HCT116 (cell line): ENCODE results near the gene B3GALT6. TPM values are rescaled to one million over a fixed set of nuclear protein-coding genes. Genes with fewer than 3 reads are reported as not detected.

ENCODE experiments used
- ATAC-seq: fragments of 200-7000 bp; cut with Tn5 transposase; 2 replicates; pipeline ENCODE4 v1.9.1; 2020; ENCODE audit warnings: mild to moderate bottlenecking, moderate library complexity
- BruUV-seq: library from RNA; stranded (reverse); fragments of 400-500 nt; replicated peaks from 2 replicates; lab custom pipeline; 2021; lab: Mats Ljungman, UMichigan
- CTCF ChIA-PET: fragments of 300-600 bp; sonication (Branson Sonifier 250); formaldehyde crosslinking; loops from one replicate; lab custom pipeline; 2021; ENCODE audit warnings: antibody characterized with exemption; lab: Charles Lee
- POLR2A ChIA-PET: fragments of 300-600, 350-600 bp; sonication (Branson Sonifier 250); formaldehyde crosslinking; loops from one replicate; lab custom pipeline; 2021; ENCODE audit warnings: antibody characterized with exemption; lab: Charles Lee
- RAD21 ChIA-PET, 2 experiments: fragments of 300-600 bp; sonication (Branson Sonifier 250); formaldehyde crosslinking; loops; one replicate each; lab custom pipeline; 2023; ENCODE audit warnings: low total read pairs in 2 of 2; ENCODE audit not compliant: uncharacterized antibody in 2 of 2, unreplicated experiment in 2 of 2, low non-redundant PET in 1 of 2; lab: Charles Lee
- DNase-seq: peaks from one replicate; pipeline ENCODE4 v3.0.0-alpha.2; 2010; ENCODE audit warnings: low read depth, low spot score
- H2AFZ ChIP-seq: fragments of 200-600 bp; shearing (Covaris generic), sonication (generic); 2 replicates; pipeline ENCODE4 v1.6.1; 2017; ENCODE audit warnings: low read depth, mixed run types, mixed read lengths, antibody characterized with exemption, low read length; ENCODE audit not compliant: poor library complexity, severe bottlenecking
- H3K27ac ChIP-seq: 2 replicates; pipeline ENCODE4 v1.5.1; 2012; ENCODE audit warnings: low read depth, low read length
- H3K27me3 ChIP-seq: fragments of 200-600 bp; sonication (generic); 2 replicates; pipeline ENCODE4 v1.6.1; 2016; ENCODE audit warnings: mixed run types, low read length, mixed read lengths; ENCODE audit not compliant: insufficient read depth
- H3K36me3 ChIP-seq, 2 experiments: fragments of 200-500 bp in 1 of 2; fragments of 200-600 bp in 1 of 2; sonication (Bioruptor generic) in 1 of 2; sonication (generic) in 1 of 2; 2 replicates each; pipeline versions ENCODE4 v1.5.1 to v1.6.1; 2014 to 2016; ENCODE audit warnings: low read length in 2 of 2, inconsistent platforms in 1 of 2, mixed read lengths in 1 of 2, mixed run types in 1 of 2; ENCODE audit not compliant: insufficient read depth in 2 of 2, control insufficient read depth in 1 of 2
- H3K4me1 ChIP-seq, 2 experiments: fragments of 200-600 bp in 1 of 2; sonication (generic) in 1 of 2; 2 replicates each; pipeline versions ENCODE4 v1.5.1 to v1.6.1; 2012 to 2017; ENCODE audit warnings: low read length in 2 of 2, inconsistent platforms in 1 of 2, mild to moderate bottlenecking in 1 of 2, mixed read lengths in 1 of 2, mixed run types in 1 of 2, moderate library complexity in 1 of 2; ENCODE audit not compliant: insufficient read depth in 2 of 2, control insufficient read depth in 1 of 2
- H3K4me2 ChIP-seq: fragments of 200-600 bp; sonication (generic); 2 replicates; pipeline ENCODE4 v1.6.1; 2017; ENCODE audit warnings: mixed run types, low read length, mixed read lengths
- H3K4me3 ChIP-seq, 2 experiments: fragments of 200-600 bp in 1 of 2; sonication (generic) in 1 of 2; replicated peaks in 1 of 2; 2 replicates each; pipeline ENCODE4 v1.5.1; 2011 to 2016; ENCODE audit warnings: low read length in 2 of 2, control low read depth in 1 of 2, low read depth in 1 of 2, mild to moderate bottlenecking in 1 of 2, mixed read lengths in 1 of 2, mixed run types in 1 of 2
- H3K79me2 ChIP-seq: fragments of 200-600 bp; sonication (generic); 2 replicates; pipeline ENCODE4 v1.6.1; 2017; ENCODE audit warnings: mild to moderate bottlenecking, mixed run types, low read length, moderate library complexity, mixed read lengths; ENCODE audit not compliant: insufficient read depth
- H3K9ac ChIP-seq: fragments of 200-600 bp; sonication (generic); 2 replicates; pipeline ENCODE4 v1.6.1; 2016; ENCODE audit warnings: low read length, mixed read lengths
- H3K9me2 ChIP-seq: fragments of 200-600 bp; sonication (generic), shearing (Covaris generic); 2 replicates; pipeline ENCODE4 v1.6.1; 2017; ENCODE audit warnings: mixed run types, mild to moderate bottlenecking, moderate library complexity; ENCODE audit not compliant: insufficient read depth
- H3K9me3 ChIP-seq, 2 experiments: fragments of 200-500 bp in 1 of 2; fragments of 200-600 bp in 1 of 2; sonication (Bioruptor generic) in 1 of 2; sonication (generic) in 1 of 2; 2 replicates each; pipeline ENCODE4 v1.6.1; 2014 to 2017; ENCODE audit warnings: low read length in 2 of 2, mixed read lengths in 2 of 2, inconsistent platforms in 1 of 2, low read depth in 1 of 2, mild to moderate bottlenecking in 1 of 2, mixed run types in 1 of 2, moderate library complexity in 1 of 2; ENCODE audit not compliant: control insufficient read depth in 1 of 2, insufficient read depth in 1 of 2
- H4K20me1 ChIP-seq: fragments of 200-600 bp; sonication (generic), shearing (Covaris generic); 2 replicates; pipeline ENCODE4 v1.6.1; 2017; ENCODE audit warnings: mixed run types, mild to moderate bottlenecking, moderate library complexity; ENCODE audit not compliant: insufficient read depth
- ATF3 ChIP-seq: IDR thresholded peaks from 2 replicates; pipeline ENCODE4 v1.6.1; 2012
- CBX3 ChIP-seq: IDR thresholded peaks from 2 replicates; pipeline ENCODE4 v1.6.1; 2012; ENCODE audit warnings: low read depth
- CTCF ChIP-seq, 3 experiments: fragments of 200-600 bp in 1 of 3; sonication (generic) in 1 of 3; IDR thresholded peaks in 2 of 3; conservative IDR thresholded peaks in 1 of 3; 2 replicates each; pipeline ENCODE4 v1.5.1; 2012 to 2017; ENCODE audit warnings: low read depth in 2 of 3, low read length in 2 of 3, antibody characterized with exemption in 1 of 3, borderline replicate concordance in 1 of 3, control low read depth in 1 of 3, mild to moderate bottlenecking in 1 of 3, mixed read lengths in 1 of 3, mixed run types in 1 of 3, moderate library complexity in 1 of 3; ENCODE audit not compliant: insufficient read depth in 1 of 3
- EGR1 ChIP-seq: IDR thresholded peaks from 2 replicates; pipeline ENCODE4 v1.6.1; 2012; ENCODE audit warnings: low read depth
- ELF1 ChIP-seq: IDR thresholded peaks from 2 replicates; pipeline ENCODE4 v1.6.1; 2012; ENCODE audit warnings: low read depth, borderline replicate concordance
- EZH2 ChIP-seq: fragments of 200-600 bp; sonication (generic); IDR thresholded peaks from 2 replicates; pipeline ENCODE4 v1.6.1; 2017; ENCODE audit warnings: antibody characterized with exemption, mixed run types
- EZH2phosphoT487 ChIP-seq: fragments of 200-600 bp; IDR thresholded peaks from 2 replicates; pipeline ENCODE4 v1.6.1; 2018; ENCODE audit warnings: antibody characterized with exemption, borderline replicate concordance
- FOSL1 ChIP-seq: IDR thresholded peaks from 2 replicates; pipeline ENCODE4 v1.6.1; 2012; ENCODE audit warnings: low read depth
- JUND ChIP-seq: IDR thresholded peaks from 2 replicates; pipeline ENCODE4 v1.6.1; 2012
- MAX ChIP-seq: IDR thresholded peaks from 2 replicates; pipeline ENCODE4 v1.6.1; 2012
- POLR2A ChIP-seq: IDR thresholded peaks from 2 replicates; pipeline ENCODE4 v1.7.0; 2011; ENCODE audit warnings: borderline replicate concordance; ENCODE audit not compliant: insufficient read depth, insufficient read length; ENCODE audit errors: extremely low read depth
- POLR2AphosphoS5 ChIP-seq: IDR thresholded peaks from 2 replicates; pipeline ENCODE4 v1.6.1; 2011; ENCODE audit warnings: mild to moderate bottlenecking, low read depth, low read length, moderate library complexity
- RAD21 ChIP-seq: IDR thresholded peaks from 2 replicates; pipeline ENCODE4 v1.6.1; 2012; ENCODE audit warnings: low read depth, mild to moderate bottlenecking
- SIN3A ChIP-seq: IDR thresholded peaks from 2 replicates; pipeline ENCODE4 v1.6.1; 2012; ENCODE audit warnings: low read depth
- SP1 ChIP-seq: IDR thresholded peaks from 2 replicates; pipeline ENCODE4 v1.6.1; 2012; ENCODE audit warnings: low read depth
- SRF ChIP-seq: IDR thresholded peaks from 2 replicates; pipeline ENCODE4 v1.6.1; 2012; ENCODE audit warnings: low read depth
- YY1 ChIP-seq: IDR thresholded peaks from 2 replicates; pipeline ENCODE4 v1.6.1; 2011; ENCODE audit warnings: low read length, low read depth, moderate library complexity, mild to moderate bottlenecking; ENCODE audit not compliant: insufficient replicate concordance; ENCODE audit errors: extremely low read depth
- ZBTB33 ChIP-seq: IDR thresholded peaks from 2 replicates; pipeline ENCODE4 v1.6.1; 2011; ENCODE audit warnings: mild to moderate bottlenecking, low read length, moderate library complexity; ENCODE audit not compliant: insufficient replicate concordance; ENCODE audit errors: extremely low read depth
- ZFX ChIP-seq: fragments of 450-650 bp; IDR thresholded peaks from 2 replicates; pipeline ENCODE4 v1.6.1; 2017
- intact Hi-C: fragments of 100-400 bp; cut with micrococcal nuclease; formaldehyde crosslinking; loops from 2 replicates; pipeline ENCODE4 v1.10.0; 2022
- total RNA-seq: library from RNA; stranded (reverse); gene quantifications from one replicate; pipeline ENCODE4 v1.2.1, GENCODE V29; 2021; ENCODE audit not compliant: unreplicated experiment

The B3GALT6 gene
- total RNA-seq, 1 experiment from 2014 or later: 16.3 TPM

- BruUV-seq: no TSS peak
- H3K4me1 ChIP-seq: peaks cover 0 to 7% of the 10 kb centered on the region in 2 experiments; a peak in 2 of 4 replicates
- ChIA-PET RAD21 (no interaction called here), POLR2A (interaction anchor here (0.6 kb wide), 1 partner anchor 63 kb away, joined by 4 read pairs; no protein-coding TSS in a partner anchor), CTCF (no interaction called here)
- TF ChIP-seq JUND (no peak), SRF (no peak), CBX3 (no peak)
- DNase-seq (no peak), ATAC-seq (no peak)
- no peaks in the 10 kb centered on the region for H3K9me3 ChIP-seq
- H3K79me2 ChIP-seq: peaks cover 11% of the 10 kb centered on the region; the same call in 1 of the 2 replicates
- H3K36me3 ChIP-seq: peaks cover 20 to 28% of the 10 kb centered on the region in 2 experiments
- H3K27me3 ChIP-seq: no peaks in the 10 kb centered on the region
- no peak overlapping the region for H2AFZ ChIP-seq
- H3K9ac ChIP-seq: no peak overlapping the region
- H3K27ac ChIP-seq: no peak overlapping the region
- no peaks in the 10 kb centered on the region for H4K20me1 ChIP-seq
- H3K9me2 ChIP-seq: no peaks in the 10 kb centered on the region
- no peak overlapping the region for H3K4me2 ChIP-seq
- no peak overlapping the region for H3K4me3 ChIP-seq
- intact Hi-C loops: no loop called here
These were observed 12.7 kb upstream of the B3GALT6 start for GRCh38 chr1:1219341-1219740.

GRCh38 chr1:1220197-1220596 lies 11.8 kb upstream of the B3GALT6 start:
- peaks cover 20 to 28% of the 10 kb centered on the region in 2 experiments for H3K36me3 ChIP-seq
- H3K9me3 ChIP-seq: no peaks in the 10 kb centered on the region
- ChIA-PET RAD21 (no interaction called here), CTCF (no interaction called here), POLR2A (no interaction called here)
- no peak overlapping the region for H3K9ac ChIP-seq
- no peak overlapping the region for H2AFZ ChIP-seq
- BruUV-seq: no TSS peak
- peaks cover 19% of the 10 kb centered on the region for H3K79me2 ChIP-seq
- H3K4me1 ChIP-seq: peaks cover 0 to 7% of the 10 kb centered on the region in 2 experiments; a peak in 2 of 4 replicates
- intact Hi-C loops: no loop called here
- H3K4me3 ChIP-seq: no peak overlapping the region
- no peak overlapping the region for H3K4me2 ChIP-seq
- DNase-seq (no peak), ATAC-seq (no peak)
- no peak overlapping the region for H3K27ac ChIP-seq
- TF ChIP-seq EZH2phosphoT487 (no peak), SIN3A (no peak), ZFX (no peak), SRF (no peak), RAD21 (no peak), EGR1 (no peak), MAX (no peak), ZBTB33 (no peak), POLR2AphosphoS5 (no peak), JUND (no peak), CTCF (IDR thresholded peaks at IDR 0.05 in 2 of 3, conservative IDR thresholded peaks at IDR 0.05 in 1 of 3; ENCODE audit: borderline replicate concordance in 1 of 3, insufficient read depth in 1 of 3, low read depth in 2 of 3, low read length in 2 of 3) (no peak), SP1 (no peak), ATF3 (no peak), POLR2A (no peak), CBX3 (no peak), FOSL1 (no peak), ELF1 (no peak), YY1 (no peak), EZH2 (no peak)
- H3K9me2 ChIP-seq: no peaks in the 10 kb centered on the region
- H4K20me1 ChIP-seq: no peaks in the 10 kb centered on the region
- H3K27me3 ChIP-seq: no peaks in the 10 kb centered on the region
